Spleen (tissue), 13 donors: ENCODE data around the gene CCNA2. TPM values are rescaled to one million over a fixed set of nuclear protein-coding genes. Genes with fewer than 3 reads are reported as not detected.

ENCODE experiments used
- DNase-seq: peaks from one replicate; pipeline ENCODE4 v3.0.0-alpha.2; 2020
- H3K27ac ChIP-seq, 8 donors: fragments of 200-600 bp; sonication (generic) in 7 of 8; 1 replicate in 4 of 8; 2 replicates in 4 of 8; pipeline versions ENCODE4 v1.5.0 to v1.8.0; 2016 to 2021; ENCODE audit warnings: inconsistent platforms in 4 of 8, mild to moderate bottlenecking in 4 of 8, moderate library complexity in 1 of 8
- H3K27me3 ChIP-seq, 7 donors: fragments of 200-600 bp; sonication (generic) in 6 of 7; replicated peaks in 1 of 7; 1 replicate in 4 of 7; 2 replicates in 3 of 7; pipeline versions ENCODE4 v1.5.0 to v1.8.0; 2016 to 2021; ENCODE audit warnings: inconsistent platforms in 3 of 7, mild to moderate bottlenecking in 1 of 7
- H3K36me3 ChIP-seq, 6 donors: fragments of 200-600 bp; sonication (generic) in 5 of 6; 1 replicate in 4 of 6; 2 replicates in 2 of 6; pipeline versions ENCODE4 v1.5.0 to v1.8.0; 2016 to 2021; ENCODE audit warnings: inconsistent platforms in 2 of 6
- H3K4me1 ChIP-seq, 6 donors: fragments of 200-600 bp; sonication (generic) in 5 of 6; 1 replicate in 3 of 6; 2 replicates in 3 of 6; pipeline versions ENCODE4 v1.5.0 to v1.8.0; 2016 to 2021; ENCODE audit warnings: inconsistent platforms in 3 of 6
- H3K4me3 ChIP-seq, 8 donors: fragments of 200-600 bp; sonication (generic) in 7 of 8; 1 replicate in 4 of 8; 2 replicates in 4 of 8; pipeline versions ENCODE4 v1.5.0 to v1.8.0; 2016 to 2021; ENCODE audit warnings: inconsistent platforms in 4 of 8, mild to moderate bottlenecking in 4 of 8, moderate library complexity in 2 of 8
- H3K9me3 ChIP-seq, 8 donors: fragments of 200-600 bp; sonication (generic) in 7 of 8; 1 replicate in 4 of 8; 2 replicates in 4 of 8; pipeline versions ENCODE4 v1.5.0 to v1.8.0; 2016 to 2021; ENCODE audit warnings: inconsistent platforms in 4 of 8
- POLR2A ChIP-seq, 3 donors: fragments of 450-650 bp; IDR thresholded peaks; one replicate each; pipeline ENCODE4 v1.5.1; 2017; ENCODE audit warnings: antibody characterized with exemption in 3 of 3, mild to moderate bottlenecking in 1 of 3
- POLR2AphosphoS5 ChIP-seq, 3 donors: sonication (generic); formaldehyde crosslinking; IDR thresholded peaks; one replicate each; pipeline ENCODE4 v1.5.1; 2017; ENCODE audit warnings: antibody characterized with exemption in 3 of 3
- WGBS, 5 donors: extraction: QIAGEN DNeasy Blood & Tissue Kit in 3 of 5; methylation state at CpG; one replicate each; pipeline versions ENCODE4 v1.1.5 to v1.1.7; 2013 to 2018; 5-methylcytosine and 5-hydroxymethylcytosine counted together
- intact Hi-C: fragments of 100-400 bp; cut with DNase I; formaldehyde crosslinking; loops from one replicate; pipeline ENCODE4 v1.15.0; 2023; ENCODE audit warnings: low total_unique reads
- long read RNA-seq, 2 donors: transcript quantifications; one replicate each; lab custom pipeline, GENCODE V29; 2026
- polyA plus RNA-seq, 3 donors: library from polyadenylated mRNA; stranded (reverse); fragments of 200-250 nt; gene quantifications; one replicate each; pipeline ENCODE4 v1.2.1, GENCODE V29; 2013
- total RNA-seq, 7 donors: library from RNA; depleted of rRNA in 3 of 7; stranded (reverse); fragments of >200 nt in 3 of 7; fragmentation: NEBNext Ultra II Directional in 4 of 7; extraction: Animal tissue kit (Norgen Biotek cat#: 25700) in 4 of 7; gene quantifications; one replicate each; pipeline versions ENCODE4 v1.1.0 to v1.2.1, GENCODE V29; 2016 to 2021
- TF ChIP-seq, protein P1 (sequence below), 11 experiments: fragments of 200-600 bp in 7 of 11; fragments of 450-650 bp in 4 of 11; sonication (generic) in 4 of 11; IDR thresholded peaks in 8 of 11; conservative IDR thresholded peaks in 3 of 11; 1 replicate in 7 of 11; 2 replicates in 4 of 11; pipeline versions ENCODE4 v1.4.0 to v1.8.0; 2016 to 2021; ENCODE audit warnings: antibody characterized with exemption in 11 of 11, inconsistent platforms in 4 of 11, mild to moderate bottlenecking in 1 of 11
- donor health status: healthy with polysubstance abuse.
- donor health status: DM: no; HTN: no; CAD: no; lungs with moderate emphysema.
- donor health status: DM: no; HTN: no; CAD: no.
- donor health status: Bipolar disorder and iron deficiency.
- donor health status: healthy.
- donor health status: DM: no; HTN: no; CAD: no.
- donor health status: DM: yes; HTN: yes; CAD: no.

Gene CCNA2
- 10 to 100 TPM in 1 of 7 donors, 1 to 10 TPM in 6; 2.3 to 10.9 (median 6.0) TPM for total RNA-seq
- 1 to 10 TPM; 2.1 to 8.3 (median 5.8) TPM for polyA plus RNA-seq
- long read RNA-seq, donor 1, transcript CCNA2-201 (8 exons, 2,797 nt) = major isoform, 17 of 30 reads
- long read RNA-seq, donor 1, partial matches to known transcripts = 13 of 30 reads
- long read RNA-seq, donor 1, other reads (novel, unspliced or antisense) = 0 of 30 reads
- long read RNA-seq, donor 2, transcript CCNA2-201 (8 exons, 2,797 nt) = major isoform, 8 of 13 reads
- long read RNA-seq, donor 2, partial matches to known transcripts = 5 of 13 reads
- long read RNA-seq, donor 2, other reads (novel, unspliced or antisense) = 0 of 13 reads

DNA sequence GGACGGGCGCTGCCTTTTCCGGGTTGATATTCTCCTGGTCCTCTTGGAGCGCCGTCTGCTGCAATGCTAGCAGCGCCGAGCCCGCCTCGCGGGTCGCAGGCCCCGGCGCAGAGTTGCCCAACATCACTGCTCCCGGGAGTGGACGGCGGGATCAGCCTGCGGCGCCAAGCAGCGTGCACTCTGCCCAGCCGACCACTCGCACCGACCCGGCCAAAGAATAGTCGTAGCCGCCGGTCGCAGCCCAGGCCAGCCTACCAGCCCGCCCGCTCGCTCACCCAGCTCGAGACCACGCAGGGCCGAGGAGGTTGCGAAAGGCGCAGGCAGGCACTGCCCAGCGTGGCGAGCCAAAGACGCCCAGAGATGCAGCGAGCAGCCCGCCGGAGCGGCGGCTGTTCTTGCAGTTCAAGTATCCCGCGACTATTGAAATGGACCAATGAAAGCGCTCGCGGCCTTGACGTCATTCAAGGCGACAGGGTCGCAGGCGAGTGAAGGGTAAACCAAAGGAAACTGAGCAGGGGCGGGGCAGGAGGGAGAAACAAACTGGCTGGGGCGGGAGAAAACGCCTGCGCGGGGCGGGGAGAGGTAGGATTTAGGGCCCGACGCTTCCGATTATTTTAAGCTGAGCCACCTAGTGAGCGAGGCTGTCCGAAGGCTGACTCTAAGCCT is at the start of gene CCNA2:
TSS of gene CCNA2 (minus strand) at position 379 of the 666 bp plus-strand sequence. CDS start at position 124, 255 bp downstream.
- Histone ChIP-seq H3K27ac (peak within 1 kb of the TSS; percentile 68 to 84 (median 82)), H3K27me3 (no peaks in the 10 kb centered on the region), H3K36me3 (peaks cover 0 to 39% (median 2%) of the 10 kb centered on the region in 6 donors), H3K9me3 (no peaks in the 10 kb centered on the region), H3K4me1 (peaks cover 7 to 34% (median 23%) of the 10 kb centered on the region in 6 donors), H3K4me3 (peak within 1 kb of the TSS; percentile 61 to 91 (median 76))
- TF ChIP-seq POLR2AphosphoS5 (IDR thresholded peaks at IDR 0.05) = peak; percentile 82 to 86 (median 84)
- TF ChIP-seq POLR2A (IDR thresholded peaks at IDR 0.05) = no peak
- TF ChIP-seq, protein P1, sequence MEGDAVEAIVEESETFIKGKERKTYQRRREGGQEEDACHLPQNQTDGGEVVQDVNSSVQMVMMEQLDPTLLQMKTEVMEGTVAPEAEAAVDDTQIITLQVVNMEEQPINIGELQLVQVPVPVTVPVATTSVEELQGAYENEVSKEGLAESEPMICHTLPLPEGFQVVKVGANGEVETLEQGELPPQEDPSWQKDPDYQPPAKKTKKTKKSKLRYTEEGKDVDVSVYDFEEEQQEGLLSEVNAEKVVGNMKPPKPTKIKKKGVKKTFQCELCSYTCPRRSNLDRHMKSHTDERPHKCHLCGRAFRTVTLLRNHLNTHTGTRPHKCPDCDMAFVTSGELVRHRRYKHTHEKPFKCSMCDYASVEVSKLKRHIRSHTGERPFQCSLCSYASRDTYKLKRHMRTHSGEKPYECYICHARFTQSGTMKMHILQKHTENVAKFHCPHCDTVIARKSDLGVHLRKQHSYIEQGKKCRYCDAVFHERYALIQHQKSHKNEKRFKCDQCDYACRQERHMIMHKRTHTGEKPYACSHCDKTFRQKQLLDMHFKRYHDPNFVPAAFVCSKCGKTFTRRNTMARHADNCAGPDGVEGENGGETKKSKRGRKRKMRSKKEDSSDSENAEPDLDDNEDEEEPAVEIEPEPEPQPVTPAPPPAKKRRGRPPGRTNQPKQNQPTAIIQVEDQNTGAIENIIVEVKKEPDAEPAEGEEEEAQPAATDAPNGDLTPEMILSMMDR (IDR thresholded peaks at IDR 0.05 in 8 of 11, conservative IDR thresholded peaks at IDR 0.05 in 3 of 11) = peak in 1 of 11 experiments; percentile 18
- WGBS, 5 donors = 0% methylated on average over 55 to 63 of the region's 63 CpGs
- intact Hi-C loops = no loop called here
- DNase-seq = peak; percentile 97

DNA sequence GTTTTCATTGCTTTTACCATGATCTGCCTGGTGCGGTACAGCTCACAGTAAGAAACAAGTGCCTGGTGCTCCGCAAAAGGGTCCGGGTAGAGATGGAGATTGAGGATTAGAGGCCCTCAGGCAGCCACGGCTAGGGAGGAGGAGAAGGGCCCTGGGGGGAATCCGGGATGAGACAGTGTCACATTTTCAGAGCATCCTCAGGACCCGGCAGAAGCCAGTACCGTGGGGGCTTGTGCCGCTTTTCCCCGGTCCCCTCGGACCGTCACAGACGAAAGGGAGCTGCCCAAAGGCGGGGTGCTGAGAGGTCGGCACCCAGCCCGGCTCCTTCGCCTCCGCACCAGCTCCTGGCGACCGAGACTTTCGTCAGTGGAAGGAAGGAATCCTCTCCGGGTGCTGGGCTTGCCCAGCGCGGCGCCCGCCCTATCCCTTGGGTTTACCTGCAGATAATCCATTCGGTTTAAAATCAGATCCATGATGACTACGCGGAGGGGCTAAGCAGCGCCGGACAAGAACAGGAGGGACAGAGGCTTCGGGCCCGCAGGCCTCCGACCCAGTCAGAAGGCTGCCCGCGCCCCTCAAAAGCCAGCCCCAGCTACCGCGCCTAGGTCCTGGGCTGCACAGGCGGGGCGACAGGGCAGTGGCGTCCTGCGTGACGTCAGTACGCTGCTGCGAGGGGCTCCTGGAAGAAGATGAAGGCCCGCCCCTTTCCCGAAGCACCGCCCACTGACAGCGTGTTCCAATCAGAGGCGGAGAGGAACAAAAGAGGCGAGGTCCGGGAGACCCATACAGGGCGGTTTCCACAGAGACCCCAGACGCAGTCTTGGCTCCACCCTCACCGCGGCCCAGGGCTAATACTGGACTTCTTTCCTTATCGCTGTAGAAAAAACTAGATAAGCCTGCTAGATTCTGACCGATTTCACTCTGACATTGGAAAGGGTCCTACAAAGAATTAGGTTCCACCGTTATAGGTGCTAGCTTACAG is 46.4 kb upstream of the CCNA2 start, which contains the start of gene BBS7:
TSS of gene BBS7 (minus strand) at position 634 of the 982 bp plus-strand sequence. CDS start at position 473, 161 bp downstream.
- Histone ChIP-seq H3K4me1 (peaks cover 7 to 22% (median 13%) of the 10 kb centered on the region in 6 donors), H3K27ac (peak within 1 kb of the TSS; percentile 55 to 91 (median 86)), H3K36me3 (peaks cover 0 to 21% (median 0%) of the 10 kb centered on the region in 6 donors), H3K9me3 (no peaks in the 10 kb centered on the region), H3K4me3 (peak within 1 kb of the TSS; percentile 66 to 91 (median 80)), H3K27me3 (peaks cover 0 to 15% (median 0%) of the 10 kb centered on the region in 7 donors)
- DNase-seq = peak; percentile 99
- TF ChIP-seq POLR2AphosphoS5 (IDR thresholded peaks at IDR 0.05) (peak; percentile 86 to 95 (median 91)), POLR2A (IDR thresholded peaks at IDR 0.05) (peak in 1 of 3 donors; percentile 62)
- TF ChIP-seq, protein P1 (IDR thresholded peaks at IDR 0.05 in 8 of 11, conservative IDR thresholded peaks at IDR 0.05 in 3 of 11) = no peak
- 0 to 1% (median 1%) methylated on average over 39 to 58 of the region's 58 CpGs for WGBS, 5 donors
- intact Hi-C loops = no loop called here

DNA sequence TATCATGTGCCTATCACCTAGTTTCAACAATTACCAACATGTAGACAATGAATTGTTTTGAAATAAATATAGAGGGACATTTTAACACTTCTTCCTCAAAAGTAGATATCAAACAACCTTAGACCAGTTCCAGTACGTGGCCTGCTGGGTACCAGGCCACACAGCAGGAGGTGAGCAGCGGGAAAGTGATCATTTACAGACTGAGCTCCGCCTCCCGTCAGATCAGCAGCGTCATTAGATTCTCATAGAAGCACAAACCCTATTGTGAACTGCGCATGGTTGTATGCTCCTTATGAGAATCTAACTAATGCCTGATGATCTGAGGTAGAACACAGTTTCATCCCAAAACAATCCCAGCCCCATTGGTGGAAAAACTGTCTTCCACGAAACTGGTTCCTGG is 40.1 kb upstream of the CCNA2 start:
- TF ChIP-seq POLR2A (IDR thresholded peaks at IDR 0.05) (no peak), POLR2AphosphoS5 (IDR thresholded peaks at IDR 0.05) (no peak)
- TF ChIP-seq, protein P1 (IDR thresholded peaks at IDR 0.05 in 8 of 11, conservative IDR thresholded peaks at IDR 0.05 in 3 of 11) = no peak
- no peak overlapping the region for H3K27ac ChIP-seq
- no peak overlapping the region for H3K4me3 ChIP-seq
- no peaks in the 10 kb centered on the region for H3K27me3 ChIP-seq
- no peaks in the 10 kb centered on the region for H3K9me3 ChIP-seq
- DNase-seq = no peak
- intact Hi-C loops = no loop called here
- peaks cover 0 to 2% (median under 1%) of the 10 kb centered on the region in 6 donors for H3K4me1 ChIP-seq
- 92 to 98% (median 93%) methylated on average over 7 of the region's 7 CpGs for WGBS, 5 donors
- H3K36me3 ChIP-seq = peaks cover 0 to 67% (median 16%) of the 10 kb centered on the region in 6 donors
